A549 (cell line): ENCODE measurements around the gene INPP5J. TPM values are rescaled to one million over a fixed set of nuclear protein-coding genes. Genes with fewer than 3 reads are reported as not detected.

Source experiments
- ATAC-seq, 2 experiments: fragments of 200-7000 bp in 1 of 2; fragments of >200 bp in 1 of 2; cut with Nextera tagmentation in 1 of 2; cut with Tn5 transposase in 1 of 2; 3 replicates each; pipeline versions ENCODE4 v1.8.0 to v1.9.1; 2018 to 2020; ENCODE audit warnings: mild to moderate bottlenecking in 1 of 2, moderate library complexity in 1 of 2
- CTCF ChIA-PET: fragments of 300-600 bp; sonication (Branson Sonifier 250); formaldehyde crosslinking; extraction: SDS; loops from one replicate; lab custom pipeline; 2021; ENCODE audit warnings: antibody characterized with exemption, inconsistent platforms; lab: Yijun Ruan, JAX
- POLR2A ChIA-PET: fragments of 350-600 bp; formaldehyde crosslinking; extraction: SDS; loops from one replicate; lab custom pipeline; 2021; ENCODE audit warnings: antibody characterized with exemption, inconsistent platforms; lab: Yijun Ruan, JAX
- DNase-seq, 2 experiments: peaks; one replicate each; pipeline versions ENCODE4 v3.0.0 to v3.0.0-alpha.2; 2011 to 2016; ENCODE audit warnings: low read depth in 1 of 2, low spot score in 1 of 2
- FAIRE-seq: peaks from 2 replicates; lab custom pipeline; 2011; peaks lifted over from hg19 to GRCh38; lab: Jason Lieb, UNC
- H3K27ac ChIP-seq, 2 experiments: fragments of >200 bp; sonication (Bioruptor Twin); formaldehyde crosslinking; 3 replicates each; pipeline ENCODE4 v1.5.1; 2016 to 2017
- H3K4me1 ChIP-seq: fragments of >200 bp; sonication (Bioruptor Twin); formaldehyde crosslinking; 3 replicates; pipeline ENCODE4 v1.6.1; 2016
- H3K4me2 ChIP-seq: fragments of >200 bp; sonication (Bioruptor Twin); formaldehyde crosslinking; 3 replicates; pipeline ENCODE4 v1.6.1; 2016
- H3K4me3 ChIP-seq: fragments of >200 bp; sonication (Bioruptor Twin); formaldehyde crosslinking; 3 replicates; pipeline ENCODE4 v1.5.1; 2016
- H3K9me3 ChIP-seq: fragments of >200 bp; sonication (Bioruptor Twin); formaldehyde crosslinking; 3 replicates; pipeline ENCODE4 v1.6.1; 2016
- BCL3 ChIP-seq: fragments of >200 bp; sonication (Bioruptor Twin); formaldehyde crosslinking; IDR thresholded peaks from 3 replicates; pipeline ENCODE4 v1.6.1; 2016
- CEBPB ChIP-seq, 2 experiments: fragments of >200 bp in 1 of 2; sonication (Bioruptor Twin) in 1 of 2; formaldehyde crosslinking in 1 of 2; IDR thresholded peaks; 2 replicates each; pipeline ENCODE4 v1.6.1; 2012 to 2016
- CHD4 ChIP-seq: fragments of 200-600 bp; sonication (generic); IDR thresholded peaks from 2 replicates; pipeline ENCODE4 v1.6.1; 2016; ENCODE audit warnings: antibody characterized with exemption, mild to moderate bottlenecking, borderline replicate concordance
- CTCF ChIP-seq: fragments of >200 bp; sonication (Bioruptor Twin); formaldehyde crosslinking; IDR thresholded peaks from 3 replicates; pipeline ENCODE4 v1.5.1; 2016
- EHF ChIP-seq: fragments of 250-450 bp; sonication (Bioruptor Pico); IDR thresholded peaks from 2 replicates; pipeline ENCODE4 v1.5.0; 2020; ENCODE audit warnings: mild to moderate bottlenecking
- EHMT2 ChIP-seq: fragments of 200-600 bp; sonication (generic); IDR thresholded peaks from 2 replicates; pipeline ENCODE4 v1.6.1; 2016; ENCODE audit warnings: antibody characterized with exemption, low read depth, mild to moderate bottlenecking, moderate library complexity
- EP300 ChIP-seq, 2 experiments: fragments of >200 bp; sonication (Bioruptor Twin); formaldehyde crosslinking; IDR thresholded peaks; 2 replicates in 1 of 2; 3 replicates in 1 of 2; pipeline ENCODE4 v1.6.1; 2016 to 2017
- ESRRA ChIP-seq: fragments of 150-350 bp; IDR thresholded peaks from 2 replicates; pipeline ENCODE4 v1.6.1; 2014; ENCODE audit warnings: mild to moderate bottlenecking, low read length, borderline replicate concordance
- FOXS1 ChIP-seq: fragments of 250-450 bp; sonication (Bioruptor Pico); IDR thresholded peaks from 2 replicates; pipeline ENCODE4 v1.5.0; 2020; ENCODE audit warnings: mild to moderate bottlenecking, moderate library complexity
- HDAC2 ChIP-seq: fragments of 200-600 bp; sonication (generic); IDR thresholded peaks from 2 replicates; pipeline ENCODE4 v1.6.1; 2016
- HEYL ChIP-seq: fragments of 250-450 bp; sonication (Bioruptor Pico); IDR thresholded peaks from 2 replicates; pipeline ENCODE4 v1.8.0; 2021; ENCODE audit warnings: mild to moderate bottlenecking, moderate library complexity
- JUN ChIP-seq, 2 experiments: fragments of >200 bp; sonication (Bioruptor Twin); formaldehyde crosslinking; IDR thresholded peaks; 2 replicates in 1 of 2; 3 replicates in 1 of 2; pipeline ENCODE4 v1.6.1; 2016 to 2017
- JUNB ChIP-seq: fragments of >200 bp; sonication (Bioruptor Twin); formaldehyde crosslinking; IDR thresholded peaks from 2 replicates; pipeline ENCODE4 v1.6.1; 2016
- KDM1A ChIP-seq: fragments of 200-600 bp; sonication (generic); IDR thresholded peaks from 2 replicates; pipeline ENCODE4 v1.6.1; 2016; ENCODE audit warnings: low read depth, mild to moderate bottlenecking
- MAZ ChIP-seq: fragments of 150-350 bp; IDR thresholded peaks from 2 replicates; pipeline ENCODE4 v1.6.1; 2014; ENCODE audit warnings: antibody characterized with exemption, low read depth, low read length, borderline replicate concordance
- MYC ChIP-seq: IDR thresholded peaks from 2 replicates; pipeline ENCODE4 v1.6.1; 2012; ENCODE audit warnings: mild to moderate bottlenecking, inconsistent platforms, low read length, improper control_type of control experiment, borderline replicate concordance
- NFE2L2 ChIP-seq: fragments of 150-350 bp; conservative IDR thresholded peaks from 2 replicates; pipeline ENCODE4 v1.6.1; 2014; ENCODE audit warnings: low read length
- NPAS2 ChIP-seq: fragments of 250-450 bp; sonication (Bioruptor Pico); IDR thresholded peaks from 2 replicates; pipeline ENCODE4 v1.8.0; 2022; ENCODE audit warnings: mild to moderate bottlenecking, moderate library complexity, borderline replicate concordance
- NR3C1 ChIP-seq: fragments of >200 bp; sonication (Bioruptor Twin); formaldehyde crosslinking; IDR thresholded peaks from 3 replicates; pipeline ENCODE4 v1.6.1; 2017
- POLR2A ChIP-seq: IDR thresholded peaks from 2 replicates; pipeline ENCODE4 v1.6.1; 2012; ENCODE audit warnings: mild to moderate bottlenecking, low read length
- POLR2AphosphoS2 ChIP-seq: conservative IDR thresholded peaks from 2 replicates; pipeline ENCODE4 v1.6.1; 2012; ENCODE audit warnings: low read length, improper control_type of control experiment, inconsistent platforms
- RAD21 ChIP-seq, 2 experiments: fragments of >200 bp in 1 of 2; sonication (Bioruptor Twin) in 1 of 2; formaldehyde crosslinking in 1 of 2; IDR thresholded peaks in 1 of 2; conservative IDR thresholded peaks in 1 of 2; 2 replicates in 1 of 2; 3 replicates in 1 of 2; pipeline ENCODE4 v1.6.1; 2012 to 2018; ENCODE audit warnings: inconsistent platforms in 1 of 2
- RCOR1 ChIP-seq: fragments of 150-350 bp; IDR thresholded peaks from 2 replicates; pipeline ENCODE4 v1.6.1; 2014; ENCODE audit warnings: antibody characterized with exemption, low read length, low read depth
- RFX5 ChIP-seq: fragments of 450-650 bp; IDR thresholded peaks from 2 replicates; pipeline ENCODE4 v1.7.1; 2014; ENCODE audit warnings: antibody characterized with exemption, mild to moderate bottlenecking, moderate library complexity
- RNF2 ChIP-seq: fragments of 200-600 bp; sonication (generic); IDR thresholded peaks from 2 replicates; pipeline ENCODE4 v1.6.1; 2016; ENCODE audit warnings: low read depth, mild to moderate bottlenecking, antibody characterized with exemption, moderate library complexity, borderline replicate concordance
- SMC3 ChIP-seq: fragments of >200 bp; sonication (Bioruptor Twin); formaldehyde crosslinking; IDR thresholded peaks from 3 replicates; pipeline ENCODE4 v1.6.1; 2018; ENCODE audit warnings: inconsistent platforms
- TP53 ChIP-seq: fragments of 250-450 bp; sonication (Bioruptor Pico); IDR thresholded peaks from 2 replicates; pipeline ENCODE4 v1.5.0; 2021; ENCODE audit warnings: mild to moderate bottlenecking, moderate library complexity
- ZSCAN20 ChIP-seq: fragments of 250-450 bp; sonication (Bioruptor Pico); IDR thresholded peaks from 2 replicates; pipeline ENCODE4 v1.8.0; 2022; ENCODE audit warnings: mild to moderate bottlenecking, moderate library complexity
- WGBS: methylation state at CpG from one replicate; pipeline ENCODE4 v1.1.6; 2017; ENCODE audit errors: missing lambda C conversion rate; 5-methylcytosine and 5-hydroxymethylcytosine counted together
- polyA plus RNA-seq, 4 experiments: library from polyadenylated mRNA; depleted of rRNA in 3 of 4; stranded (reverse); fragments of >200 nt; fragmentation: RNase III in 1 of 4; extraction: RNeasy Plus Mini Kit Qiagen cat#74134 plus additional on column Dnase treatment in 1 of 4; gene quantifications; 2 replicates in 3 of 4; 3 replicates in 1 of 4; pipeline ENCODE4 v1.2.3, GENCODE V29; 2011 to 2017
- TF ChIP-seq, protein P1 (sequence below): fragments of 200-600 bp; sonication (generic); IDR thresholded peaks from 2 replicates; pipeline ENCODE4 v1.6.1; 2016; ENCODE audit warnings: antibody characterized with exemption, mild to moderate bottlenecking, moderate library complexity
- TF ChIP-seq, protein P2 (sequence below): IDR thresholded peaks from 2 replicates; pipeline ENCODE4 v1.6.1; 2012
- TF ChIP-seq, protein P3 (sequence below): IDR thresholded peaks from 2 replicates; pipeline ENCODE4 v1.6.1; 2012; ENCODE audit warnings: low read depth, borderline replicate concordance
- TF ChIP-seq, protein P4 (sequence below): fragments of >200 bp; sonication (Bioruptor Twin); formaldehyde crosslinking; IDR thresholded peaks from 2 replicates; pipeline ENCODE4 v1.6.1; 2016

Gene INPP5J
- polyA plus RNA-seq, 2 of the 4 experiments (the other 2 are of a cell fraction): 0.70 to 1.5 TPM

DNA sequence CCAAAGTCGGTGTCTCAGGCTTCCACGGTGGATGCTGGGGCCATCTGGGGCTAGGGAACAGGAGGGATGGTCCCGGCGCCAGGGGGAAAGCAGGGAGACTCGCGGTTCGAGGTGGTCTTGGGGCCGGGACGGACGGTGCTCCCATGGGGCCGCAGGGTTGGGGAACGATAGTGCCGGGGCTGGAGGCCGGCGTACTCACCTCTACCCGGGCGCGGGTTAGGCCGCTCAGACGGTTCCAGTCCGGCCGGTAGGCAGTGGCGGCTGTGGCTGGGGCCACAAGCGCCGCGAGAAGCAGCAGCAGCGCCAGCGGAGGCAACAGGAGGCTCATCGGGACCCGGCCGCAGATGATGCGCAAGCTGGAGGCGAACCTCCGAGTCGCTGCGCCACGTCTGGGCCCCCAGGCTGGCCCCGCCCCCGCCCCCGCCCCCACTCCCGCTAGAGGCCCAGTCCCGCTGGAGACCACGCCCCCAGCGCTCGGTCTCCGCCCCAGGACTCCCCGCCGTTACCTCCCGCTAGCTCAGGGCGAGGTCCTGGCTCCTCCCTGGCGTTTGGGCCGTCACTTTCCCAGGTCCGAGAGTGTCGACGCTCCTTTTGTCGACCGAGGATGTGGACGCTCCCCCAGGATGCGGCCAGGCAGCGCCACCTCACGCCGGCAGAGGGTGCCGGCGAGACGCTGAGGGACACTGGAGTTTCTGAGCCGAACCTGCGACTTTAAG, 15.4 kb upstream of the INPP5J start, which contains the start of gene SELENOM:
Gene SELENOM (minus strand): TSS at position 391 of the 716 bp plus-strand sequence. CDS start 63 bp downstream, at position 328.
- H3K27ac ChIP-seq: peak within 1 kb of the TSS; percentile 78 to 91
- under 1% methylated on average over 12 of the region's 67 CpGs for WGBS
- ATAC-seq: peak; percentile 94 to 98
- no peak for FAIRE-seq
- peaks cover 7% of the 10 kb centered on the region for H3K4me1 ChIP-seq
- peak; percentile 80 to 96 for DNase-seq
- ChIA-PET POLR2A (interaction anchor here (0.6 to 1.0 kb wide), 7 partner anchors 10 to 139 kb away, joined by 3 to 8 read pairs (median 3); partner anchors contain the start of genes INPP5J, MORC2 and SMTN), CTCF (interaction anchor here (0.6 to 3.9 kb wide), 44 partner anchors 8 to 536 kb away, joined by 3 to 50 read pairs (median 4); partner anchors contain the start of genes INPP5J, PLA2G3 and RNF185)
- H3K4me2 ChIP-seq: peak within 1 kb of the TSS; percentile 79
- peak within 1 kb of the TSS; percentile 66 for H3K4me3 ChIP-seq
- no peaks in the 10 kb centered on the region for H3K9me3 ChIP-seq
- no peak for TF ChIP-seq MAZ
- TF ChIP-seq SMC3: peak; percentile 87
- TF ChIP-seq RFX5: no peak
- no peak for TF ChIP-seq BCL3
- TF ChIP-seq TP53 (CRISPR knock-in tag): no peak
- no peak for TF ChIP-seq HEYL (CRISPR knock-in tag)
- TF ChIP-seq KDM1A: no peak
- TF ChIP-seq CEBPB (IDR thresholded peaks at IDR 0.05): no peak
- TF ChIP-seq POLR2A: peak; percentile 55
- TF ChIP-seq FOXS1 (CRISPR knock-in tag): no peak
- TF ChIP-seq RNF2: no peak
- no peak for TF ChIP-seq NR3C1
- TF ChIP-seq MYC: no peak
- peak; percentile 74 to 84 for TF ChIP-seq RAD21 (conservative IDR thresholded peaks at IDR 0.05 in 1 of 2, IDR thresholded peaks at IDR 0.05 in 1 of 2)
- no peak for TF ChIP-seq EHMT2
- no peak for TF ChIP-seq ESRRA
- TF ChIP-seq NPAS2 (CRISPR knock-in tag): no peak
- TF ChIP-seq, protein P1, sequence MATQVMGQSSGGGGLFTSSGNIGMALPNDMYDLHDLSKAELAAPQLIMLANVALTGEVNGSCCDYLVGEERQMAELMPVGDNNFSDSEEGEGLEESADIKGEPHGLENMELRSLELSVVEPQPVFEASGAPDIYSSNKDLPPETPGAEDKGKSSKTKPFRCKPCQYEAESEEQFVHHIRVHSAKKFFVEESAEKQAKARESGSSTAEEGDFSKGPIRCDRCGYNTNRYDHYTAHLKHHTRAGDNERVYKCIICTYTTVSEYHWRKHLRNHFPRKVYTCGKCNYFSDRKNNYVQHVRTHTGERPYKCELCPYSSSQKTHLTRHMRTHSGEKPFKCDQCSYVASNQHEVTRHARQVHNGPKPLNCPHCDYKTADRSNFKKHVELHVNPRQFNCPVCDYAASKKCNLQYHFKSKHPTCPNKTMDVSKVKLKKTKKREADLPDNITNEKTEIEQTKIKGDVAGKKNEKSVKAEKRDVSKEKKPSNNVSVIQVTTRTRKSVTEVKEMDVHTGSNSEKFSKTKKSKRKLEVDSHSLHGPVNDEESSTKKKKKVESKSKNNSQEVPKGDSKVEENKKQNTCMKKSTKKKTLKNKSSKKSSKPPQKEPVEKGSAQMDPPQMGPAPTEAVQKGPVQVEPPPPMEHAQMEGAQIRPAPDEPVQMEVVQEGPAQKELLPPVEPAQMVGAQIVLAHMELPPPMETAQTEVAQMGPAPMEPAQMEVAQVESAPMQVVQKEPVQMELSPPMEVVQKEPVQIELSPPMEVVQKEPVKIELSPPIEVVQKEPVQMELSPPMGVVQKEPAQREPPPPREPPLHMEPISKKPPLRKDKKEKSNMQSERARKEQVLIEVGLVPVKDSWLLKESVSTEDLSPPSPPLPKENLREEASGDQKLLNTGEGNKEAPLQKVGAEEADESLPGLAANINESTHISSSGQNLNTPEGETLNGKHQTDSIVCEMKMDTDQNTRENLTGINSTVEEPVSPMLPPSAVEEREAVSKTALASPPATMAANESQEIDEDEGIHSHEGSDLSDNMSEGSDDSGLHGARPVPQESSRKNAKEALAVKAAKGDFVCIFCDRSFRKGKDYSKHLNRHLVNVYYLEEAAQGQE: no peak
- TF ChIP-seq JUN (IDR thresholded peaks at IDR 0.05): 0 out of 5 replicates have a peak, but pooled peaks of 1 of the 2 experiments have one; percentile 34
- no peak for TF ChIP-seq NFE2L2
- TF ChIP-seq, protein P2, sequence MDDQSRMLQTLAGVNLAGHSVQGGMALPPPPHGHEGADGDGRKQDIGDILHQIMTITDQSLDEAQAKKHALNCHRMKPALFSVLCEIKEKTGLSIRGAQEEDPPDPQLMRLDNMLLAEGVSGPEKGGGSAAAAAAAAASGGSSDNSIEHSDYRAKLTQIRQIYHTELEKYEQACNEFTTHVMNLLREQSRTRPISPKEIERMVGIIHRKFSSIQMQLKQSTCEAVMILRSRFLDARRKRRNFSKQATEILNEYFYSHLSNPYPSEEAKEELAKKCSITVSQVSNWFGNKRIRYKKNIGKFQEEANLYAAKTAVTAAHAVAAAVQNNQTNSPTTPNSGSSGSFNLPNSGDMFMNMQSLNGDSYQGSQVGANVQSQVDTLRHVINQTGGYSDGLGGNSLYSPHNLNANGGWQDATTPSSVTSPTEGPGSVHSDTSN: no peak
- no peak for TF ChIP-seq RCOR1
- no peak for TF ChIP-seq CHD4
- TF ChIP-seq, protein P3, sequence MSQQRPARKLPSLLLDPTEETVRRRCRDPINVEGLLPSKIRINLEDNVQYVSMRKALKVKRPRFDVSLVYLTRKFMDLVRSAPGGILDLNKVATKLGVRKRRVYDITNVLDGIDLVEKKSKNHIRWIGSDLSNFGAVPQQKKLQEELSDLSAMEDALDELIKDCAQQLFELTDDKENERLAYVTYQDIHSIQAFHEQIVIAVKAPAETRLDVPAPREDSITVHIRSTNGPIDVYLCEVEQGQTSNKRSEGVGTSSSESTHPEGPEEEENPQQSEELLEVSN: 0 out of 2 replicates have a peak, but pooled peaks have one; percentile 30
- TF ChIP-seq HDAC2: no peak
- no peak for TF ChIP-seq ZSCAN20 (CRISPR knock-in tag)
- no peak for TF ChIP-seq POLR2AphosphoS2
- TF ChIP-seq JUNB: no peak
- TF ChIP-seq CTCF: peak; percentile 77
- no peak for TF ChIP-seq EHF
- TF ChIP-seq EP300 (IDR thresholded peaks at IDR 0.05): no peak
- TF ChIP-seq, protein P4, sequence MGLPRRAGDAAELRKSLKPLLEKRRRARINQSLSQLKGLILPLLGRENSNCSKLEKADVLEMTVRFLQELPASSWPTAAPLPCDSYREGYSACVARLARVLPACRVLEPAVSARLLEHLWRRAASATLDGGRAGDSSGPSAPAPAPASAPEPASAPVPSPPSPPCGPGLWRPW: no peak
